ENCODE results near the gene ENTPD1.

The ENTPD1 gene

DNA sequence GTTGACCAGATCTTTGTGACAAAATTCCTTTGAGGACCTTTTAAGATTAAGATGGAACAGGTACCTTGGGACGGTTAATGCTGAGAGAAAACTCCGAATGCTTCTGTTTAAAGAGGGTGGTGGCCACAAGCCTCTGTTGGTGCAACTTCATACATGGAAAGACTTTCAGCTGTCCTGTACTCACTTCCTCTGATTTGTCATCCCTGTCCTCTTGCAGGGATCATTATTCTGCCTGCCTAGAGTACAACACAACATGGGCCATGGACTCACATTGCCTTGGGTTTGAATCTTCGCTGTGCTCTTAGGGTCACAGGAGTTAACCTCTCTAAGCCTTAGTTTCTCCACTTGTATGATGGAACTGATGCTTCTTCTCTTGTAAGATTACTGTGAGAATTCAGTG, 75.1 kb downstream of the ENTPD1 start:
- DNase-seq (ENCODE audit: low read depth in 2 of 2) = no peak

DNA sequence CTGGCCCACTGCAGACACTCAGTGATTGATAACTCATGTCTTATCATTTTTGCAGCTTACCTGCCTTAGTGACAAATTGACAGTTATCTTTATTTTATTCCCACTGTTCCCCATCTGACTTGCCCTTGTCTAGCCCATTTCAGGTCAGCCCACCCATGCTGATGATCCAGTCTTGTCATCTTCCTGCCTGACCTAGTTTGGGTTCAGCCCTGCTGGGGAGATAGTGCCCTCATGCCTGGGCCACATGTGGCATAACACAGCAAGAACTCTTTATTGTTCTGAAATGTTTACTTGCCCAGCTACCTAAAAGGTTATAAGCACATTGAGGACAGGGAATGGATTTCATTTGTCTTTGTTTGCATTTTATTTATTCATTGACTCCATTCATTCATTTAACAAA, 75.6 kb downstream of the ENTPD1 start:
- DNase-seq (ENCODE audit: low read depth in 2 of 2) = no peak

DNA sequence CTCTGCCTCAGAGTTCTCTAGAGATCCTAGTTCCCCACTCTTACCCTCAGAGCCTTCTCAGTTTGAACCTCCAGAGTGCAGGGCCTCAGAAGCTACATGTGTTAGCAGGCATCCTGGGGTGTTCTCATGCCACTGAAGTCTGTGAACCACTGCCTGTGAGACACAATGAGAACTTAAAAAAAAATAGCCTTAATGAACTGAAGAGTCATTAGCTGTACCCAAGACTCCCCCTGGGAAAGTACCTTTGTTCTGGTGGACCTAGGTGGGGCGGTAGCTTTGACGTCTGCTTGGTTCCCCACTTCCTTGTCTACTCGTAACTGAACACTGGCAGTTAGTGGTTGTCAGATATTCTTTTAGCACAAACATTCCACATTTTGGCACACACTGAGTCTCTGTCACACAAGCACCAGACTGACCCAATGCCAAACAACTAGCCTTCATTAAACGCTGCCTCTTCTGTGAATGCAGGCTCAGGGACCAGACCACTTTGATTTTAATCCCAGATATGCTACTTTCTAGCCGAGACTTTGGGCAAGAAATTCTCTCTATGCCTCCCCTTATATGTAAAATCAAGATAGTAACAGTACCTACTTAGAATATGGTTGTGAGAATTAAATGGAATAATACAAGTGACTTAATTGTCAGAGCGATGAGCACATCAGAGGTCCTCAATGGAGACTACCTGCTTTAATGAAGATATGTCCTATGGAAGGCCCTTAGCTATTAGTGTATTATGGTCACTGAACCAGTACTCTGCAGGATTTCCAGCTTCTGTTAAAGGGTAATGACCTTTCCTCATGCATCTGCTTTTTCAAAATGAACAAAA, 76.5 kb downstream of the ENTPD1 start:
- no peak for DNase-seq (ENCODE audit: low read depth in 2 of 2)

DNA sequence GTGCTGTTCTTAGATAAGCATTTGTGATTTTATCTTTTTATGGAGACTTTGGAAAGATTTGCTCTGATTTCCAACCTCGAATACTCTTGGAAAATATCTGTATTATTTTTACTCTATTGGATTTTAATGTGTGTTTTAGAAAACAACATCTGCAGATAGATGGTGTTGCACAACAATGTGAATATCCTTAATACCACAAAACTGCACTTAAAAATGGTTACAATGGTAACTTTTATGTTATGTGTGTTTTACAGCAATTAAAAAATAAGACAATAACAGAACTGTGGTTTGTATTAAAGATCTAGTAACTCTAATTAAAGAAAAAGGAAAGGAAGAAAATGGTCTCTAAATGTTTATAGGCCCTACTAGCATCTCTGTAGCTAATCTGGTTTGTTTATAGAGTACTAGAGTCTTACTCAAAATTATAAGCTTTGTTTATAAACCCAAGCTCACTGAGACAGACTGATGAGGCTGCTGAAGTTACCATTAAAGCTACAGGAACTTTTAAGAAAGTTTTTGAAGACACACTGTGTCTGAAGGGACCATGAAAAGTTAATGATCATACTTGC, 77.2 kb downstream of the ENTPD1 start:
- no peak for DNase-seq (ENCODE audit: low read depth in 2 of 2)

DNA sequence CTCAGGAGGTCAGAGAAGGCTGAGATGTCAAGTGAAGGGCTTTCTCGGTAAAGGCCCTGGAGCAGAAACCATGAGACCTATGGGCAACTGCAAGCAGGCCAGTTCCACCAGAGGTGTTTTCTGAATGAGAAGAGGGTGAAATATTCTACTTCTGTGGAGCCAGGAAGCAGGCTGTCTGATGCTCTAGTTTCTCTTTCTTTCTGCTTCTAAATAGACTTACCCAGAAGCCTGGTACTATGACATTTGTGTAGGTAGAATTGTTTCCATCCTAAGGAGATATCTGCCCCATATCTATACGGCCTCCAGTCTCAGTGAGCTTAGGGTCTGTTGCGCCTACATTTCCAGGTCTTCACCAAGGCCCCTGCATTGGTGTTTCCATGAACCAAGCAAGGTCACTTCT, 78.4 kb downstream of the ENTPD1 start:
- DNase-seq (ENCODE audit: low read depth in 2 of 2) = no peak

DNA sequence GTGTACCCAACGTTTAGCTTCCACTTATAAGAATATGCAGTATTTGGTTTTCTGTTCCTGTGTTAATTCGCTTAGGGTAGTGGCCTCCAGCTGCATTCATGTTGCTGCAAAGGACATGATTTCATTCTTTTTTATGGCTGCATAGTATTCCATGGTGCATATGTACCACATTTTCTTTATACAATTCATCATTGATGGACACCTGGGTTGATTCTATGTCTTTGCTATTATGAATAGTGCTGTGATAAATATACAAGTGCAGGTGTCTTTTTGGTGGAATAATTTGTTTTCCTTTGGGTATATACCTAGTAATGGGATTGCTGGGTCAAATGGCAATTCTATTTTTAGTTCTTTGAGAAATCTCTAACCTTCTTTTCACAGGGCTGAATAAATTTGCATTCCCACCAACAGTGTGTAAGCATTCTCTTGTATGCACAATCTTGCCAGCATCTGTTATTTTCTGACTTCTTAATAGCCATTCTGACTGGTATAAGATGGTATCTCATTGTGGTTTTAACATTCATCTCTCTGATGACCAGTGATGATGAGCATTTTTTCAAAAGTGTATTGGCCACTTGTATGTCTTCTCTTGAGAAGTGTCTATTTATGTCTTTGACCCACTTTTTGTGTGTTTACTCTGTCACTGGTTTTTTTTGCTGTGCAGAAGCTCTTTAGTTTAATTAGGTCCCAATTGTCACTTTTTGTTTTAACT, 79.3 kb downstream of the ENTPD1 start:
- no peak for DNase-seq (ENCODE audit: low read depth in 2 of 2)

DNA sequence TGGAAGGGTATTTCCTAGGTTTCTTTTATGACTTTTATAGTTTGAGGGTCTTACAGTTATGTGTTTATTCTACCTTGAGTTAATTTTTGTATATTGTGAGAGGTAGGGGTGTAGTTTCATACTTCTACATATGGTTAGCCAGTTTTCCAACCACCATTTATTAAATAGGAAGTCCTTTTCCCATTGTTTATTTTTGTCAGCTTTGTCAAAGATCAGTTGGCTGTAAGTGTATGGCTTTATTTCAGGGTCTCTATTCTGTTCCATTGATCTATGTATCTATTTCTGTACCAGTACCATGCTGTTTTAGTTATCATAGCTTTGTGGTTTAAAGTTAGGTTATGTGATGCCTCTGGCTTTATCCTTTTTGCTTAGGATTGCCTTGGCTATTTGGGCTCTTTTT, 79.9 kb downstream of the ENTPD1 start:
- no peak for DNase-seq (ENCODE audit: low read depth in 2 of 2)

DNA sequence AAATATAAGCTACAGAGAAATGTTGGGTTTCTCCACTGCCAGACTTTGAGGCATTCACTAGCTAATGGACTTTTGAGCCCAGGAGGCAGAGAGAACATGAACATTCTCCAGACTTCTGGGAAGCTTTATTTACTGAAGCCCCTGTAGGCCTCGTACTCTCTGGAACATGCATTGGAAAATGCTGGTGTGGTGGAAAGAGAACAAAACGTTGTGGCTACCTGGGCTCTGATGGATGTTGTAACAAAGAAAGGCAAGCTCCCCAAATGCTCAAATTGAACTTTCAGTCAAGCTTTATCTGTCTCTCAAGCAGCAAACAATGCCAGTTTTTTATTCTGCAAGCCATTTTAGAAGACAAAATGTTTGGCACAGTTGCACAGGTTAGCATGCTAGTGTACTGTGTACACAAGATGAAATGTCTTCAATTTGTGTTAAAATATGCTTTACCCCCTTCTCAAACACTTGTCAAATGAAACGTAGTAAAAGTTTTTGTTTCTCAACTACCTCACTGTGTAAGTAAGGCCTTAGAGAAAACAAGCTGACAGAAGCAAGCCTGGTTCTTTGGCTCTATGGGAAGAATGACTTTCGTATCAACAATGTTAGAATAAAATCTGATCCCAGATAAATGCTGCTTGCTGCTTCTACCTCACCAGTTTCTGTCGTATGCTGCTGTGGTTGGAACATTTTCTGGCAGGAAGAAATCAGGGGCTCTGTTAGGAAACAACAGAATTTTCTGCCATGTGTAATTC, 80.8 kb downstream of the ENTPD1 start:
- DNase-seq (ENCODE audit: low read depth in 2 of 2) = no peak

DNA sequence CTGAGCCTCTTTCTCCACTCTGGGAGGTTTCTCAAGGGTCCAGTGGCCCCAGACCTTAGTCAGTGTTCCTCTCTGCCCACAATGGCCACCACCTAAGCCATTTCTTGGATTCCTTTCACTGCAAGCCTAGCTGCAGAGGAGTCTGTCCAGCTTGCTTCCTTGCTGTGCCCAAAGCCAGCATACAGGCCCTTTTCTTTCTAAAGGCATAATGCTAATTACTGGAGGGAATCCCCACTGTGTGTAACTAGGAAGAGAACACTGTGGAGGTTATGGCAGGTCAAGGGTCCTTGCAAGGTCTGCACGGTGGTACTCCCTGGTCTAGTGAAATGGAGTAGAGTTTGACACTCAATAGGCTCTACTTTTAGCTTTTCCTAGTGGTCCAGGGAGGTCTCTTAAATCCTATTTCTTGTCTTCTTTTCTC, 81.4 kb downstream of the ENTPD1 start:
- no peak for DNase-seq (ENCODE audit: low read depth in 2 of 2)

DNA sequence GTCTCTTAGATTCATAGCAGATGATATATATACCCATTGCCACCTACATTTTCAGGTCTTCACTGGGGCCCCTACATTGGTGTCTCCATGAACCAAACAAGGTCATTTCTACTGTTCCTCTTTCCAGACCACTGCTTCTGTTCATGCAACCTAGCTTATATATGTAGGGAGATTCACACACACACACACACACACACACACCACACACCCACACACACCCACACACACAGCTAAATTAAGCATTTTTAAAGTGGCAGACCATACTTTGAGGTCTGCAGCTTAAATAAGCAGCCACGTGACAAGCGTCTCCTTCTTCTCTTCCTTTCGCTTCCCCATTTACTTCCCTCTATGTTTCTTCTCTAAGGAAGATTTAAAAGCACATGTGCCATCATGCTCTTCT, 81.8 kb downstream of the ENTPD1 start:
- no peak for DNase-seq (ENCODE audit: low read depth in 2 of 2)

DNA sequence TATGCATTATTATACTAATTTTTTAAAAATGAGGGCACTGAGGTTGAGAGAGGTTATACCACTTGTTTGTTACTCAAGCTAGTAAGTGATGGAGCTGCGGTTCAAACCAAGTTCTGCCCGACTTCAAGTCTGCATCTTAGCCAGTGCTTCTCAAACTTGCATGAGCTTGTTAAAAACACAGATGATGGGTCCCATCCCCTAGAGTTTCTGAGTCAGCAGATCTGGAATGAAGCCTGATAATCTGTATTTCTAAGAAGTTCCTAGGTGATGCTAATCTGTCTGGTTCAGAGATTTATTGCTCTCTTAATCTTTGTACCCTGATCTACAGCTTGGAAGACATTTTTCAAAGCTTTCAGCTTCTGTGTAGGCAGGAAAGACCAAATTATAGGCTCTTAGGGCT, 84.2 kb downstream of the ENTPD1 start:
- DNase-seq (ENCODE audit: low read depth in 2 of 2) = no peak

DNA sequence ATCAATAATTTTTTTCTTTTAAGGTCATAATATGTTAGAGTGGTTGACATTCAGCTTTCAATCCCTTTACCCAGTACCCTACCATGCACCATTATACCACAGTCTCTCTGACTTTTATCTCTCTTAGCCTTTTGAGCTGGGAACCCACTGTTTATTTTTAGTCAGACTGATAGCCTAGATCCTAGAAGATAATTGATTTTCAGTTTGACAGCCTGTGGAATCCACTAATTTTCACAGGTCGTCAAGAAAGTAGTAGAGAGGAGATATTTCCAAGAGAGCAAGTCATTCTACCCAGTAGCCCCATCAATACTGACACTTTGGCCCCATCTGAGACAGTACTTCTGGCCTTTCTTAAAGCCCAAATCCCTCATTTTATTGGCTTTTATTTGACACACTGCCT, 84.7 kb downstream of the ENTPD1 start:
- no peak for DNase-seq (ENCODE audit: low read depth in 2 of 2)

DNA sequence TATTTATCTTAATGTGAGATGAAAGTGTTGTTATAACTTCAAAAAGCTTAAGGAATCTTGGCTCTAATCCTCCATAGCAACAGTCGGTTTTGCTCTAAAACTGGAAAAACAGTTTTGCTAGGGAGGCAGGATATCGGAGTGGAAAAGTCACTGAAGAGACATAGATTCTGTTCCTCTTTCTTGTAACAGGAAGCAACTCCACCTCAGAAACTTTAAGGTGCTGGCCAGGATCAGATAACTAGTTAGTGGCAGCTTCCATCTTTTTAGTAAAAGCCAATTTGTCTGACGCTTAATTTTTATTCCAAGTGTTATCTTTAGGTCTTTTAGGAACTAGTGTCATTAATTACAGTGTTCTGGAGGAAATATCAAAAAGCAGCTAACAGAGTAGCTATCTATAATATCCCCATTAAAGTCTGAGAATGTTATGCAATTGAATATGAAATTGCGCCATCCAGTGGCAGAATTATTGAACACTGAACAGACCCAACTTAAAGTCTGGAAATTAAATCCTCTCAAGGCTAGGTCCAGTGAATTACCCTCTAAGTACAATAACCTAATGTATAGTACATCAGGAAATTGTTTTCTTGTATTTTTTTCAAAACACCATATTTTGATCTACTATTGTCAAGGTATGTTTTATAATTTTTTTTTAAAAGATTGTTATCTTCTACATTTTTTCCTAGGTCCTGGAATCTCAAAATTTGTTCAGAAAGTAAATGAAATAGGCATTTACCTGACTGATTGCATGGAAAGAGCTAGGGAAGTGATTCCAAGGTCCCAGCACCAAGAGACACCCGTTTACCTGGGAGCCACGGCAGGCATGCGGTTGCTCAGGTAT, 85.9 kb downstream of the ENTPD1 start:
- peak in 1 of 2 donors; percentile 4 for DNase-seq (ENCODE audit: low read depth in 2 of 2)

DNA sequence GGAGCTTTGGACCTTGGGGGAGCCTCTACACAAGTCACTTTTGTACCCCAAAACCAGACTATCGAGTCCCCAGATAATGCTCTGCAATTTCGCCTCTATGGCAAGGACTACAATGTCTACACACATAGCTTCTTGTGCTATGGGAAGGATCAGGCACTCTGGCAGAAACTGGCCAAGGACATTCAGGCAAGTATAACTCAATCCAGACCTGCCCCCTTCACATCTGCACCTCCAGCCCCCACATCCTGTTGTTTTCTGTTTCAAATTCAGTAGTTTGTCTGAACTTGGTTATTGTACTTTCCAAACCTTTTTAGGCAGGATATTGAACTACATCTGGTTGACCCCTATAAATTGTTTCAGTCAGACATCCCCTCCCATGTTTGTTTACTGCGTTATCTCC, 89.4 kb downstream of the ENTPD1 start:
- no peak for DNase-seq (ENCODE audit: low read depth in 2 of 2)

DNA sequence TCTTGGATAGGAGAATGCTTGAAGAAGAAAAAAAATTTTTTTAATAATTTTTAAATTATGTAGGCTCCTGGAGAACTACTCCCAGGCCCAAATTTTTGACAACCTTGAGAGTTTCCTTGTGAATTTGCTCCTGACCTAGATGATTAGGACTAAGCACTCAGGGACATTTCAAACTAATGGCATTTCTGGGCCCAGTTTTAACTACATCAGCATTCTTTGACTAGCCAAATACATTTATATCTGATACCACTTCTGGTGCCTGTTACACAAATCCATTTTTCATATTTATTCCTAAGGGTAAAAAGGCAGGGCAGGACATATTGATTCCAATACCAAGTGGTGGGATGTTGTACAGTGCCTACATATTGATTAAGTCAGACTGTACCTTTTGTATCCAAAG, 91.0 kb downstream of the ENTPD1 start:
- DNase-seq (ENCODE audit: low read depth in 2 of 2) = no peak

DNA sequence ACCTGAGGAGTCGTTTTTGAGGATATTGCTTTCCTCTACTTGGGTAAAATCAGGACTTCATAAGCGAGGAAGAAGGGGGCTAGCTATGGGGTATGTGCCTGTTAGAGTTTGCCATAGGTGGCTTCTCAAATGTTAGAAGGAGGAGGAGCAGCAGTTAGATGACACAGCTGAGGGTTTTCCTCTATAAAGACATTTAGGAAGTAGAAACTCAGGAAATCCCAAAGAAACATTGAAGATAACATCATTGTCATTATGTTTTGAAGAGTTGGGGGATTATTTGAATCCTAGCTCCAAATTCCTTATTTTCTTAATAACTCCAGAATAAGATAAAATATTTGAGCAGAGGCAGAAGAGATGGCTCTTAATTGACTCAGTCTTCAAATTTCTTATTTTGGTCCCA, 92.9 kb downstream of the ENTPD1 start:
- DNase-seq (ENCODE audit: low read depth in 2 of 2) = no peak

DNA sequence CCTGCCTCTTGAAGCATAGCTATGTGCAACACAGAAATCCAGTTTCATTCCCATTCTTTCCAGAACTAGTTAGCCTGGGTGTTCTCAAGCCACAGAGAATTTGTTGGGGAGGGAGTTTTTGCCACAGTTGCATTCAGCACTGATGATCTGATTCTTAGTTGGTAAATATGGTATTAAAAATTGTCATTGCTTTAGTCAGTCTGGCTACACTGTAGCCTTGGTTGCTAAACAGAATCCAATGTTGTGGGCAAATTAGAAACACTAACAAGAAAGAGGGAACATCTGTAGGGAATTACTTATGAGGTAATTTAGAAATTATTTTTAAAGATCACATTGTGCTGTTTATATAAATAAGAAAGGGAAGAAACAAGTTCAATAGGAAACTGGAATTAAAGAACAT, 94.8 kb downstream of the ENTPD1 start:
- DNase-seq (ENCODE audit: low read depth in 2 of 2) = no peak

DNA sequence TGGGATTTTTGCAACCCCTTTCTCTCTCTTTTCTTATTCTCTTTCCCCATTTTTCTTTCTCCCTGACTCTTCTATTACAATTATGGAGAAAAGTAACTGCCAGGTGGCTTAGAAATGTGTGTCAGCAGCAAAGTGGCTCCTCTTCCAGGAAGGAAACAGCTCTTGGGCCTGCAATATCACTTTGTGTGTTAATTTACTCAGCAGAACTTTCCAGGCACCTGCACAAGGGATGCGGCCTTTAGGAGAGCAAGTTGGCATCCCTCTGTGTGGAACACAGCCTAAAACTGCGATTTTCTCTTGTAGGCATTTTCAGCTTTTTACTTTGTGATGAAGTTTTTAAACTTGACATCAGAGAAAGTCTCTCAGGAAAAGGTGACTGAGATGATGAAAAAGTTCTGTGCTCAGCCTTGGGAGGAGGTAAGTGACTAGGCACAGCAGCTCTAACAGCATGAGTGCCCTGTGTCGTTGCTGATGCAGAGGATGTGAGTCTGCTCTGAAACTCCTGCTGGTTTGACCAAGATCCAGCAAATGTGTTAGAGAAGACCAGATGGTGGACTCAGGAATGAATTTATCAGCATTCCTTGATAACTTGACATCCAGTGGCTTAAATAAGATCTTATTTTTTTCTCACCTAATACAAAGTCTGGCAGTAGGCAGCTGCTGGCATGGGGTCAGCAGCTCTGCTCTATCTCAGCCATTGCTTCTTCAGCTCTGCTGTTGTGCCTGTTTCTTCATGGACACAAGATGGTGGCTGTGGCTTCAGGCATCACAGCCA, 104.4 kb downstream of the ENTPD1 start:
- DNase-seq (ENCODE audit: low read depth in 2 of 2) = no peak

DNA sequence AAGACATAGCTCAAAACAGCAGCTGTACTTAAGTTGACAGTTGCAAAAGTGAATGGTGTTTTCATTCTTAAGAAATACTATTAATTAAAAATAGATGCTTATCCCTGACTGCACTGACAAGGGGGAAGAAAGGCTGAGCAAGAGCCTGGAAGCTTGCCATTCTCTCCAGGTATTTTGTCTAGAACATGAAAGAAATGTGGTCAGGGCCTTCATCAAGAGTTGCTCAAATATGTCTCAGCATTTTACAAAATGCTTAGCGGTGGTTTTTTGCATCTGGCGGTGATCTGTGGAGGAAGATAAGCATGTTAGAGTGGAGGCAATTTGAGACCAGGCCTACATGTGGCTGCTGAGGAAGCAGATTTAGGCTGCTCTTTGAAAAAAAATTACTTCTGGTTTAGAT, 105.4 kb downstream of the ENTPD1 start:
- no peak for DNase-seq (ENCODE audit: low read depth in 2 of 2)

DNA sequence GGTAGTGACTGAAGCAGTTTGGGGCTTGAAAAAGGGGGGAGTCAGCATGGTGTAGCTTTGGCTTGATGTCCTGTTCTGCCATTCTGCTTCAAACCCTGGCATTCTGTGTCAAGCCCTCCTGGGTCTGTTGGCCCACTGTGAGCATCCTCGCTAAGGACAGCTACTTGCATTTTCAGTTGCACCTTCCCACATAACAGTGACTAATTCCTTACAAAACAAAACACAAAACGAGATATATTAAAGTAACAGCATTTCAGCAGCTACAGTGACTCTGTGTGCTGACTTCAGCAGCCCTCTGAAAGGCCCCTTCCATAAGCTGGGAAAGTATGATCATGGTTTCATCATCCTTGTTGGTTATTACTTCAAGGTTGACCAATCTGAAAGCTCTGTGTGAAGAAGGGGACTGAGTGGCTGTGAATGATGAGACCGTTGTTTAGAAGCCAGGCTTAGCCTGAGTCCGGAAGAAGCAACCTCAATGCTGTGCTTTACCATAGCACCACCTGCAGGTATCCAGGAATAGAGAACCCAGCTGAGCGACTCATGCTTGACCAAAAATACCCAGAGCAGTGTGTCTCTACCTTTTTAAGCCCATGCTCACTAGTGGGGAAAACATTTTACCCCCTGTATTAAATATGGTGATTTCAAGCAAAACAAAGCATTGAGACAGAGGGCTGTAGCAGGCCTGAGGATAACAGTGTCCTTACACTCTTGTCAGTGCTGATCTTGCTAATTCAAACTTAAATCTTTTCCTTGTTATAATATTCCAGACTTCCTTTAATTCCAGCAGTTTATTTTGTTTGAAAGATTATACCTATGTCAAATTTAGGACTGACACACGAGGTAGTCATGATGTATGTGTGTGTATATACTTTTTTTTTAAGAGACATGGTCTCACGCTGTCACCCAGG, 109.2 kb downstream of the ENTPD1 start:
- no peak for DNase-seq (ENCODE audit: low read depth in 2 of 2)

Measured in stimulated activated CD4-positive, alpha-beta T cell treated with anti-CD3 and anti-CD28 coated beads, Interleukin-1b, Interleukin-23, amount 100 ng/mL, for 1 hour (primary cell).